Loucy (cell line): Measurements from ENCODE around the gene ITGA11.

Experiments
- CTCF ChIP-seq: fragments of 200-600 bp; sonication (generic); conservative IDR thresholded peaks from 2 replicates; pipeline ENCODE4 v1.5.1; 2014; ENCODE audit warnings: mild to moderate bottlenecking, antibody characterized with exemption, low read length
- EZH2phosphoT487 ChIP-seq: fragments of 200-600 bp; IDR thresholded peaks from 2 replicates; pipeline ENCODE4 v1.6.1; 2018; ENCODE audit warnings: antibody characterized with exemption, mild to moderate bottlenecking, moderate library complexity, borderline replicate concordance

GRCh38 chr15:68307131-68307928, 124.6 kb downstream of the ITGA11 start:
- no peak for TF ChIP-seq CTCF
- no peak for TF ChIP-seq EZH2phosphoT487
